Naive thymus-derived CD4-positive, alpha-beta T cell (primary cell): ENCODE measurements around the gene NECAP2. TPM values are rescaled to one million over a fixed set of nuclear protein-coding genes. Genes with fewer than 3 reads are reported as not detected.

ENCODE experiments used
- ATAC-seq: fragments of 150-1000 bp; cut with Tn5 transposase; 2 replicates; pipeline ENCODE4 v1.10.0; 2021; ENCODE audit warnings: mild to moderate bottlenecking, moderate library complexity
- CTCF ChIA-PET: fragments of 350-600 bp; sonication (Branson Sonifier 250); formaldehyde crosslinking; loops from one replicate; lab custom pipeline; 2021; ENCODE audit warnings: antibody characterized with exemption; lab: Charles Lee
- POLR2A ChIA-PET: fragments of 350-600 bp; sonication (Branson Sonifier 250); formaldehyde crosslinking; loops from one replicate; lab custom pipeline; 2021; ENCODE audit warnings: antibody characterized with exemption, inconsistent platforms; lab: Charles Lee
- DNase-seq, 9 donors: peaks; one replicate each; pipeline versions ENCODE4 v3.0.0 to v3.0.0-alpha.2; 2020 to 2022; ENCODE audit warnings: mixed read lengths in 1 of 9
- H3K27ac ChIP-seq: one replicate; pipeline ENCODE4 v1.7.0; 2013; ENCODE audit warnings: mild to moderate bottlenecking, low read depth, low read length, moderate library complexity
- H3K27me3 ChIP-seq, 2 donors: one replicate each; pipeline ENCODE4 v1.7.0; 2013; ENCODE audit warnings: low read length in 2 of 2, mild to moderate bottlenecking in 2 of 2, moderate library complexity in 2 of 2; ENCODE audit not compliant: control insufficient read depth in 2 of 2, insufficient read depth in 2 of 2
- H3K36me3 ChIP-seq, 3 experiments: 1 replicate in 2 of 3; 2 replicates in 1 of 3; pipeline ENCODE4 v1.7.0; 2013; ENCODE audit warnings: low read length in 3 of 3, mild to moderate bottlenecking in 3 of 3, moderate library complexity in 1 of 3; ENCODE audit not compliant: insufficient read depth in 3 of 3, control insufficient read depth in 2 of 3
- H3K4me1 ChIP-seq, 2 donors: one replicate each; pipeline ENCODE4 v1.7.0; 2013; ENCODE audit warnings: low read length in 2 of 2, mild to moderate bottlenecking in 2 of 2, moderate library complexity in 1 of 2; ENCODE audit not compliant: control insufficient read depth in 2 of 2, insufficient read depth in 2 of 2
- H3K4me3 ChIP-seq: 2 replicates; pipeline ENCODE4 v1.7.0; 2013; ENCODE audit warnings: mild to moderate bottlenecking, low read length
- H3K9me3 ChIP-seq, 3 experiments: 1 replicate in 2 of 3; 2 replicates in 1 of 3; pipeline ENCODE4 v1.7.0; 2013; ENCODE audit warnings: low read length in 3 of 3; ENCODE audit not compliant: control insufficient read depth in 2 of 3
- H3K27ac Mint-ChIP-seq, 9 donors: one replicate each; pipeline ENCODE4 v1.8.0; 2020 to 2022; ENCODE audit warnings: mixed read lengths in 9 of 9, mild to moderate bottlenecking in 8 of 9, moderate library complexity in 5 of 9, inconsistent platforms in 2 of 9
- H3K27me3 Mint-ChIP-seq, 5 donors: one replicate each; pipeline ENCODE4 v1.8.0; 2021 to 2022; ENCODE audit warnings: mixed read lengths in 5 of 5, mild to moderate bottlenecking in 1 of 5
- H3K36me3 Mint-ChIP-seq, 5 donors: one replicate each; pipeline ENCODE4 v1.8.0; 2020 to 2022; ENCODE audit warnings: mixed read lengths in 5 of 5, mild to moderate bottlenecking in 3 of 5, inconsistent platforms in 1 of 5
- H3K4me1 Mint-ChIP-seq, 7 donors: one replicate each; pipeline ENCODE4 v1.8.0; 2020 to 2022; ENCODE audit warnings: mixed read lengths in 7 of 7, mild to moderate bottlenecking in 3 of 7, inconsistent platforms in 1 of 7
- H3K4me3 Mint-ChIP-seq, 10 donors: one replicate each; pipeline ENCODE4 v1.8.0; 2020 to 2022; ENCODE audit warnings: mild to moderate bottlenecking in 10 of 10, mixed read lengths in 10 of 10, moderate library complexity in 6 of 10, inconsistent platforms in 2 of 10
- H3K9me3 Mint-ChIP-seq, 11 donors: one replicate each; pipeline ENCODE4 v1.8.0; 2020 to 2022; ENCODE audit warnings: mixed read lengths in 11 of 11, mild to moderate bottlenecking in 4 of 11, inconsistent platforms in 1 of 11, moderate library complexity in 1 of 11
- intact Hi-C, 2 donors: fragments of 100-400 bp; cut with micrococcal nuclease; formaldehyde crosslinking; loops; one replicate each; pipeline ENCODE4 v1.15.1; 2023
- polyA plus RNA-seq, 2 donors: library from polyadenylated mRNA; unstranded; fragments of 300-500 nt; fragmentation: Illumina TruSeq; gene quantifications; one replicate each; pipeline ENCODE4 v1.2.3, GENCODE V29; 2021
- total RNA-seq, 6 experiments: library from RNA in 5 of 6; stranded (reverse) in 5 of 6; gene quantifications; 1 replicate in 5 of 6; 2 replicates in 1 of 6; pipeline ENCODE4 v1.2.3 and lab custom pipeline; 2021 to 2026

The NECAP2 gene
- total and polyA plus RNA-seq, 7 experiments from 2014 or later, result 98.2 to 264 (median 157) TPM

- DNase-seq (no peak), ATAC-seq (no peak)
- Histone ChIP-seq H3K36me3 (no peaks in the 10 kb centered on the region), H3K27me3 (no peaks in the 10 kb centered on the region), H3K27ac (peak overlapping the region; percentile 55), H3K4me1 (peaks cover 22 to 26% of the 10 kb centered on the region in 2 donors), H3K4me3 (no peak overlapping the region), H3K9me3 (no peaks in the 10 kb centered on the region)
- Mint-ChIP-seq H3K27ac (peak overlapping the region in 5 of 9 donors; percentile 49 to 95 (median 84)), H3K9me3 (peaks cover 0 to 4% (median 0%) of the 10 kb centered on the region in 11 donors), H3K36me3 (peaks cover 0 to 8% (median 0%) of the 10 kb centered on the region in 5 donors), H3K4me3 (peak overlapping the region in 1 of 10 donors; percentile 81), H3K4me1 (peaks cover 21 to 38% (median 33%) of the 10 kb centered on the region in 7 donors), H3K27me3 (no peaks in the 10 kb centered on the region)
- CTCF ChIA-PET, result no interaction called here
- intact Hi-C loops, result loop anchor here (5.0 kb wide), 2 partner anchors 35 to 55 kb away; partner anchors contain the start of gene SZRD1 (in 1 of the 2)
- POLR2A ChIA-PET, result interaction anchor here (0.8 to 3.9 kb wide), 3 partner anchors 19 to 54 kb away, joined by 4 to 21 read pairs (median 16); partner anchors contain the start of genes NECAP2 and SZRD1
Observed at GRCh38 chr1:16422041-16422440, 18.5 kb upstream of the NECAP2 start.

- no peak overlapping the region for H3K27ac Mint-ChIP-seq
- H3K9me3 Mint-ChIP-seq, result peaks cover 0 to 1% (median 0%) of the 10 kb centered on the region in 11 donors
- ChIA-PET CTCF (interaction anchor here (0.6 to 1.1 kb wide), 2 partner anchors 81 to 407 kb away, joined by 3 read pairs; no protein-coding TSS in a partner anchor), POLR2A (interaction anchor here (0.6 to 2.5 kb wide), 2 partner anchors 15 to 31 kb away, joined by 3 to 8 read pairs; partner anchors contain the start of gene NECAP2)
- no peak for DNase-seq
- Histone ChIP-seq H3K27me3 (no peaks in the 10 kb centered on the region), H3K27ac (no peak overlapping the region), H3K9me3 (no peaks in the 10 kb centered on the region), H3K4me1 (peaks cover 15 to 20% of the 10 kb centered on the region in 2 donors), H3K36me3 (no peaks in the 10 kb centered on the region), H3K4me3 (no peak overlapping the region)
- no peaks in the 10 kb centered on the region for H3K27me3 Mint-ChIP-seq
- peaks cover 8 to 20% (median 19%) of the 10 kb centered on the region in 7 donors for H3K4me1 Mint-ChIP-seq
- no peak overlapping the region for H3K4me3 Mint-ChIP-seq
- no peak for ATAC-seq
- H3K36me3 Mint-ChIP-seq, result peaks cover 0 to 5% (median 0%) of the 10 kb centered on the region in 5 donors
- intact Hi-C loops, result no loop called here
Observed at GRCh38 chr1:16425125-16426025, 15.1 kb upstream of the NECAP2 start.

GRCh38 chr1:16430606-16431005 is 9.9 kb upstream of the NECAP2 start:
- ChIA-PET POLR2A (interaction anchor here (1.0 to 1.4 kb wide), 2 partner anchors 10 kb away, joined by 4 read pairs; partner anchors contain the start of gene NECAP2), CTCF (no interaction called here)
- Histone ChIP-seq H3K9me3 (no peaks in the 10 kb centered on the region), H3K36me3 (no peaks in the 10 kb centered on the region), H3K27ac (no peak overlapping the region), H3K4me3 (no peak overlapping the region), H3K4me1 (no peaks in the 10 kb centered on the region), H3K27me3 (no peaks in the 10 kb centered on the region)
- Mint-ChIP-seq H3K9me3 (peaks cover 0 to 2% (median 0%) of the 10 kb centered on the region in 11 donors), H3K27me3 (peaks cover 0 to 5% (median 0%) of the 10 kb centered on the region in 5 donors), H3K4me1 (peaks cover 0 to 5% (median 0%) of the 10 kb centered on the region in 7 donors), H3K4me3 (no peak overlapping the region), H3K36me3 (no peaks in the 10 kb centered on the region), H3K27ac (peak overlapping the region in 2 of 9 donors; percentile 38 to 48)
- no peak for ATAC-seq
- no peak for DNase-seq
- intact Hi-C loops, result no loop called here

GRCh38 chr1:16433030-16433429 is 7.5 kb upstream of the NECAP2 start:
- ChIA-PET POLR2A (no interaction called here), CTCF (interaction anchor here (0.6 kb wide), 1 partner anchor 151 kb away, joined by 4 read pairs; no protein-coding TSS in a partner anchor)
- Histone ChIP-seq H3K4me1 (no peaks in the 10 kb centered on the region), H3K36me3 (no peaks in the 10 kb centered on the region), H3K27me3 (no peaks in the 10 kb centered on the region), H3K4me3 (no peak overlapping the region), H3K9me3 (no peaks in the 10 kb centered on the region), H3K27ac (no peak overlapping the region)
- H3K4me1 Mint-ChIP-seq, result peaks cover 0 to 5% (median 0%) of the 10 kb centered on the region in 7 donors
- H3K27ac Mint-ChIP-seq, result no peak overlapping the region
- peaks cover 0 to 5% (median 0%) of the 10 kb centered on the region in 5 donors for H3K27me3 Mint-ChIP-seq
- intact Hi-C loops, result no loop called here
- DNase-seq (no peak), ATAC-seq (no peak)
- no peak overlapping the region for H3K4me3 Mint-ChIP-seq
- H3K9me3 Mint-ChIP-seq, result peaks cover 0 to 2% (median 0%) of the 10 kb centered on the region in 11 donors
- H3K36me3 Mint-ChIP-seq, result no peaks in the 10 kb centered on the region

GRCh38 chr1:16434007-16434406 is 6.5 kb upstream of the NECAP2 start:
- Histone ChIP-seq H3K9me3 (no peaks in the 10 kb centered on the region), H3K4me1 (no peaks in the 10 kb centered on the region), H3K27ac (no peak overlapping the region), H3K4me3 (no peak overlapping the region), H3K36me3 (no peaks in the 10 kb centered on the region), H3K27me3 (no peaks in the 10 kb centered on the region)
- intact Hi-C loops, result no loop called here
- ChIA-PET POLR2A (interaction anchor here (0.6 kb wide), 1 partner anchor 62 kb away, joined by 5 read pairs; no protein-coding TSS in a partner anchor), CTCF (no interaction called here)
- Mint-ChIP-seq H3K9me3 (peaks cover 0 to 2% (median 0%) of the 10 kb centered on the region in 11 donors), H3K36me3 (no peaks in the 10 kb centered on the region), H3K4me1 (peaks cover 0 to 8% (median 0%) of the 10 kb centered on the region in 7 donors), H3K4me3 (no peak overlapping the region), H3K27me3 (peaks cover 0 to 5% (median 0%) of the 10 kb centered on the region in 5 donors), H3K27ac (no peak overlapping the region)
- DNase-seq, result no peak
- ATAC-seq, result no peak

- Histone ChIP-seq H3K27me3 (no peaks in the 10 kb centered on the region), H3K36me3 (no peaks in the 10 kb centered on the region), H3K4me1 (no peaks in the 10 kb centered on the region), H3K27ac (no peak overlapping the region), H3K4me3 (no peak overlapping the region), H3K9me3 (no peaks in the 10 kb centered on the region)
- Mint-ChIP-seq H3K36me3 (no peaks in the 10 kb centered on the region), H3K9me3 (peaks cover 0 to 2% (median 0%) of the 10 kb centered on the region in 11 donors), H3K27me3 (peaks cover 0 to 5% (median 0%) of the 10 kb centered on the region in 5 donors), H3K27ac (no peak overlapping the region), H3K4me1 (peaks cover 0 to 8% (median 0%) of the 10 kb centered on the region in 7 donors), H3K4me3 (no peak overlapping the region)
- CTCF ChIA-PET, result no interaction called here
- intact Hi-C loops, result no loop called here
- POLR2A ChIA-PET, result interaction anchor here (0.6 kb wide), 2 partner anchors 17 to 63 kb away, joined by 4 to 5 read pairs; no protein-coding TSS in a partner anchor
- no peak for DNase-seq
- no peak for ATAC-seq
Observed at GRCh38 chr1:16434501-16434900, 6.0 kb upstream of the NECAP2 start.
